ENCODE results near the gene EVA1C.

DNA sequence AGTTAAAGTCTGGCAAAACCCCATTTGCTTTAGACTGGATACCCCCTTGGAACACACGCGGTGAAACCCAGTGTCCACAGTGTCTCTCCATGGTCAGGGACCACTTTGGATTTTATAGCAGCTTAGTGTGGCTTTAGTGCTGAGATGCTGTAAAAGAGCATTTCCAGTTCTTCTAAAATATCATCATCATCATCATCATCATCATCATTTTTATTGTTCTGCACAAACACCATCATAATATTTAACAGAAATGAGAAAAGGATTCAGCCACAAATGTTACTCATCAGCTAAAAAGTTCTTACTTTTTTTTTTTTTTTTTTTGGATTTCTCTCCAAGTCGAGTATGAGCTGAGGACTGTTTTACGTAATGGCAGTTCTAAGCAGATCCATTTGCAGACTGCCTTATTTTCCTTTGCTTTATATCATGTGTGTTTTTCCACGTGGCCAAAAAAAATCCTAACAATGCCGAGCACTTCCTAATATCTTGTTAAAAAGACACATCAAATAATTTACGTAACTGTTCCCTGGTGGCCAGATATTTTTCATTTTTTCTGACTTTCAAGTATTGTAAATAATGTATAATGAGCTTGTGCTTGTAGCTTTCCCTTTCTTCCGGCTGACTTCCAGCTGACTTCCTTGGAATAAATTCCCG lies 62.8 kb downstream of the EVA1C start:
- no peak for TF ChIP-seq POLR2A (IDR thresholded peaks at IDR 0.05; ENCODE audit: low read depth, low read length)
- TF ChIP-seq, protein P1, sequence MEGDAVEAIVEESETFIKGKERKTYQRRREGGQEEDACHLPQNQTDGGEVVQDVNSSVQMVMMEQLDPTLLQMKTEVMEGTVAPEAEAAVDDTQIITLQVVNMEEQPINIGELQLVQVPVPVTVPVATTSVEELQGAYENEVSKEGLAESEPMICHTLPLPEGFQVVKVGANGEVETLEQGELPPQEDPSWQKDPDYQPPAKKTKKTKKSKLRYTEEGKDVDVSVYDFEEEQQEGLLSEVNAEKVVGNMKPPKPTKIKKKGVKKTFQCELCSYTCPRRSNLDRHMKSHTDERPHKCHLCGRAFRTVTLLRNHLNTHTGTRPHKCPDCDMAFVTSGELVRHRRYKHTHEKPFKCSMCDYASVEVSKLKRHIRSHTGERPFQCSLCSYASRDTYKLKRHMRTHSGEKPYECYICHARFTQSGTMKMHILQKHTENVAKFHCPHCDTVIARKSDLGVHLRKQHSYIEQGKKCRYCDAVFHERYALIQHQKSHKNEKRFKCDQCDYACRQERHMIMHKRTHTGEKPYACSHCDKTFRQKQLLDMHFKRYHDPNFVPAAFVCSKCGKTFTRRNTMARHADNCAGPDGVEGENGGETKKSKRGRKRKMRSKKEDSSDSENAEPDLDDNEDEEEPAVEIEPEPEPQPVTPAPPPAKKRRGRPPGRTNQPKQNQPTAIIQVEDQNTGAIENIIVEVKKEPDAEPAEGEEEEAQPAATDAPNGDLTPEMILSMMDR (IDR thresholded peaks at IDR 0.05 in 2 of 3, conservative IDR thresholded peaks at IDR 0.05 in 1 of 3; ENCODE audit: control insufficient read depth in 2 of 3, extremely low read depth in 1 of 3, insufficient read depth in 1 of 3, low read depth in 3 of 3, low read length in 3 of 3) = no peak
- TF ChIP-seq CBX5 (IDR thresholded peaks at IDR 0.05; ENCODE audit: low read depth) = no peak
- TF ChIP-seq ETV6 (conservative IDR thresholded peaks at IDR 0.05 in 1 of 2, IDR thresholded peaks at IDR 0.05 in 1 of 2; ENCODE audit: borderline replicate concordance in 1 of 2, low read depth in 1 of 2) = no peak
- no peak for TF ChIP-seq NFYB (IDR thresholded peaks at IDR 0.05; ENCODE audit: insufficient read depth, low read depth, low read length)
- TF ChIP-seq, protein P2, sequence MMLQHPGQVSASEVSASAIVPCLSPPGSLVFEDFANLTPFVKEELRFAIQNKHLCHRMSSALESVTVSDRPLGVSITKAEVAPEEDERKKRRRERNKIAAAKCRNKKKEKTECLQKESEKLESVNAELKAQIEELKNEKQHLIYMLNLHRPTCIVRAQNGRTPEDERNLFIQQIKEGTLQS (IDR thresholded peaks at IDR 0.05; ENCODE audit: borderline replicate concordance, extremely low read depth, low read depth, low read length) = no peak
- TF ChIP-seq, protein P3, sequence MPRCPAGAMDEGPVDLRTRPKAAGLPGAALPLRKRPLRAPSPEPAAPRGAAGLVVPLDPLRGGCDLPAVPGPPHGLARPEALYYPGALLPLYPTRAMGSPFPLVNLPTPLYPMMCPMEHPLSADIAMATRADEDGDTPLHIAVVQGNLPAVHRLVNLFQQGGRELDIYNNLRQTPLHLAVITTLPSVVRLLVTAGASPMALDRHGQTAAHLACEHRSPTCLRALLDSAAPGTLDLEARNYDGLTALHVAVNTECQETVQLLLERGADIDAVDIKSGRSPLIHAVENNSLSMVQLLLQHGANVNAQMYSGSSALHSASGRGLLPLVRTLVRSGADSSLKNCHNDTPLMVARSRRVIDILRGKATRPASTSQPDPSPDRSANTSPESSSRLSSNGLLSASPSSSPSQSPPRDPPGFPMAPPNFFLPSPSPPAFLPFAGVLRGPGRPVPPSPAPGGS (IDR thresholded peaks at IDR 0.05; ENCODE audit: borderline replicate concordance, insufficient read depth, low read depth, low read length, poor library complexity, severe bottlenecking) = no peak
- no peak for TF ChIP-seq TCF7 (IDR thresholded peaks at IDR 0.05; ENCODE audit: borderline replicate concordance)
- no peak for TF ChIP-seq CHD2 (IDR thresholded peaks at IDR 0.05; ENCODE audit: borderline replicate concordance, low read depth, low read length)
